Measurements from ENCODE around the gene RPL19. TPM values are rescaled to one million over a fixed set of nuclear protein-coding genes. Genes with fewer than 3 reads are reported as not detected.

The RPL19 gene
- 1,114 and 2,604 TPM in 2 replicates for total RNA-seq

DNA sequence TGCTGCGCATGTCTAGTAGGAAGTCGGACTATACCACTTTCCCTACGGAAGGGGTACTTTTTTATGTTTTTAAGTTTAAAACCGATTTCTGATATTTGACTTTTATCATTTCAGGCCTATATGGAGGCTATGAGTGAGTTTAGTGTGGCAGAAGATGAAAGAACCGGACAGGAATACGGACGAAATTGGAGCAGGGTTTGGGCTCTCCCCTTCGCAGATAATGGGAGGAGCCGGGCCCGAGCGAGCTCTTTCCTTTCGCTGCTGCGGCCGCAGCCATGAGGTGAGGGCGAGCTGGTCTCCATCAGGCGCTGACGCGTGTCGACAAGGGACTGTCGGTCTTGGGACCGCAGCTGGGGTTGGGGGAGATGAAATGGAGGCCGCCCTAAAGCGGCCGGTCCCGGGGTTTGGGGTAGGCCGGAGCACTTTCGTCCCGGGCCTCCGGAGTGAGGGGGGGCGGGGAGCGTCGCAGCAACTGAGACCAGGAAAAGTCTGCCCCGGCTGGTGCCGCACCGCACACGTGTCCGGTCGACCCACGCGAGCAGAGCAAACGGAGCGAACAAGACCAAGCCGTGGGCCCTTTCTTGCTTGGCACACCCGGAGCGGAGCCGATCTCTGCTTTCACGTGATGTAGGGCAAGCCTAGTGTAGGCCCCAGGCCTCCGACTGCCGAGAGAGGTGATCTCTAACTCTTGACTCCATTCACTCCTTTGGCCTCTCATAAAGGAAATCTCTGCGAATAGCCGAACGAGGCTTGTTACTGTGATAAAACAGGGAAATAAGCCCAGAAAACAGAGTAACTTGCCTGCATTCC is at the start of gene RPL19:
Gene RPL19, plus strand, starts transcription at position 214 of the 810 bp plus-strand sequence. Its CDS starts 62 bp downstream, at position 276.

DNA sequence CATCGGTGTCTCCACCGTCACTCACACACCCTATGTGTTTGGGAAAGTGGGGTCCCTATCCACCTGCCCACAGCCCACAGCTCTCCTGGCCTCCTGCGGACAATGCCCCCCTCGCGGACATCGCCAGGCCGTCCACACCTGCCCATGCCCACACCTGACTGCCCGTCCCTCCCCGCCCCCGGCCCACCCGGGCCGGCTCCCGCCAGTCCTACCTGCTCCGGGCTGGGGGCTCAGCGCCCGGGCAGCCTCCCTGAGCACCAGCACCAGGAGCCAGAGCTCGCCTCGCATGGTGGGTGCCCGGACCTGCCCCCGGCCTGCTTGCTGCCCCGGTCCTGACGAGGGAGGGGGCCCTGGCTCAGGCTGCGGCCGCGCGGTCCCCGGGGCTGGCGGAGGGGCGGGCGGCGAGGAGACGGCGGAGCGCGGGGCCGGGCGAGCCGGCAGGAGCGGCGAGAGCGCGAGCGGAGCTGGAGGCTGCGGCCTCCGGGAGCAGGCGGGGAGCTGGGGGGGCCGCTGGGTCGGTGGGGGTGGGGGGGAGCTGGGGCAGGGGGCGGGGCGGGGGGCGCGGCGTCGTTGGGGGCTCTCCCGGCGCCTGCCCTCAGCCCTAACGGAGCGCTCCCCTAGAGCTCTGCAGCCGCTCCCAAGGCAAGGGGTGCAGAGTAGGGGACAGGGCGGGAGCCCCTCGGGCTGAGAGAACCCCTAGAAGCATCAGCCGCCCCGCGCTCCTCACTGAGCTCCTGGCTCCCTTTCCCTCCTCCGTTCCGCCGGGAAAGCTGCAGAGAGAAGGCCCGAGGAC is 48.7 kb upstream of the RPL19 start, which contains the start of gene PLXDC1:
Gene PLXDC1, minus strand, starts transcription at position 488 of the 793 bp plus-strand sequence. Its CDS starts 200 bp downstream, at position 288.

GRCh38 chr17:39165841-39166349 is 34.2 kb upstream of the RPL19 start, which contains the start of gene ARL5C:
TSS of gene ARL5C (minus strand) at chr17:39166161. CDS start at chr17:39165760, 401 bp downstream.

GRCh38 chr17:39197380-39198185 is 2.5 kb upstream of the RPL19 start, which contains the start of gene CACNB1:
TSS of gene CACNB1 (minus strand) at chr17:39197669. CDS start at chr17:39197495, 174 bp downstream.

DNA sequence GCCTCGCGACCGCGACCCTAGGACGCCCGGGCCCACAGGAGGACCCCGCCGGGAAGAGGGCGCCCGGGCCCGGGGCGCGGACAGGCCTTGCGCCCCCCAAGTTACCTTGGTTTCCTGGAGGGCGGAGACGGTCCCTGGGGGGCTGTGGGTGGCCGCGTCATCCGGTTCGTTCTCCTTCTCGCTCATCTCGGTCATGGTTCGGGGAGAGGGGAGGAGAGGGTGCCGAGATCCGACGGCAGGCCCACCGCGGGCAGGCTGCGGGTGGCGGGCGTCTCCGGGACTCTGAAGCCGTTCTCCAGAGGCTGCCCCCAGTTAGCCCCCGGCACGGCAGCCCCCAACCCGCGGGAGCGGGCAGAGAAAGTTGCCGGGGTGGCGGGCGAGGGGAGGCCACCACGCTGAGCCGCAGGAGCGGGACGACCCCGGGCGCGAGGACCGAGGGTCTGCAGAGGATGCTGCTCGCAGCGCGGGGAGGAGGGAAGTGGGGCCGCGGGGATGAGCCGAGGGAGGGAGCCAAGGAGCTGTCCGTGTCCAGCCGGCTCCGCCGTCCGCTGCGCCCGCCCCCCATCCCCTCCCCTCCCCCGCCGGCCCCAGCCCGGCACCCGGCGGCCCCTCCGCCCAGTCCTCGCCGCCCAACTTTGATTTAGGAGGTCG is 25.4 kb downstream of the RPL19 start, which contains the start of gene STAC2:
Gene STAC2, minus strand, starts transcription at position 638 of the 651 bp plus-strand sequence. Its CDS starts 443 bp downstream, at position 195.

Other genes with a start within 250 kb of the RPL19 start
- gene FBXO47, start 232.9 kb upstream of the RPL19 start, total RNA-seq: not detected in 2 replicates
- 0.22 TPM in 1 of 2 replicates, not detected in the other for gene PLXDC1, start 48.6 kb upstream of the RPL19 start, total RNA-seq
- gene ARL5C, start 34.1 kb upstream of the RPL19 start, total RNA-seq: not detected in 2 replicates
- gene CACNB1, start 2.6 kb upstream of the RPL19 start, total RNA-seq: 3.3 and 6.2 TPM in 2 replicates
- gene STAC2, start 25.7 kb downstream of the RPL19 start, total RNA-seq: not detected in 2 replicates
- 11.3 and 11.4 TPM in 2 replicates for gene FBXL20, start 201.3 kb downstream of the RPL19 start, total RNA-seq